Measurements from ENCODE around the gene CTDNEP1. TPM values are rescaled to one million over a fixed set of nuclear protein-coding genes. Genes with fewer than 3 reads are reported as not detected.

Gene CTDNEP1
- total RNA-seq, 1 donor from 2014 or later, result 141 TPM

DNA sequence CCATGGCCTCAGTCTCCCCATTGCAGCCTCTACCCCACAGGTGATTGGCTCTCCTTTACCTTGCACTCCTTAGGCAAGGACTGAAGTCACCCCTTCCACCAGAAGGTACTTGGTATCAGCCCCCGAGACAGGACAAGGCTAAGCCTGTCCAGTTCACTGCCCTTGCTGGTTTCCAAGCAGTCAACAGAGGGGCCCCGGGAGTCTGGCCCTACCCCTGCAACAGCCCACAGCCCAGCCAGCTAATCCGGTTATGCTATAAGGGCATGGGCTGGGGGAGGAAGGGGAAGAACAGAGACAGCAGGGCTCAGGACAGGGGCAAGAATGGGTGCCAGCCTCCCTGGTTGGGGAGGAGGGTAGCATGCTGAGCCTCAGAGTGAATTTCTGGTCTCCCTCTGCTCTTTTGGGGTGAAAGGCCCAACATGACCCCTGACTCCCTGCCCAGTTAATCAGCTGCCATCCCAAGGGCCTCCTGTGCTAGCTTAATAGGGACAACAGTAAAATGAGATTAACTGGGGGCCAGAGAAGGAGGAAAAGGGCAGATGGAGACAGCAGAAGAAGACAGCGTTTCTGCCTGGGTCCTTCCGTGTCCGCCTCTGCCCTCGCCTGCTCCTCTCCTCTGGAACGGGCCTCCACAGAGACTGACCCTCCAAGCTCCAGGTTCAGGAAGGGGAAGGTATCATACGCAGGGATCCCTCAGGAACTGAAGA lies 42.6 kb downstream of the CTDNEP1 start:
- DNase-seq, result no peak
- TF ChIP-seq, protein P1, sequence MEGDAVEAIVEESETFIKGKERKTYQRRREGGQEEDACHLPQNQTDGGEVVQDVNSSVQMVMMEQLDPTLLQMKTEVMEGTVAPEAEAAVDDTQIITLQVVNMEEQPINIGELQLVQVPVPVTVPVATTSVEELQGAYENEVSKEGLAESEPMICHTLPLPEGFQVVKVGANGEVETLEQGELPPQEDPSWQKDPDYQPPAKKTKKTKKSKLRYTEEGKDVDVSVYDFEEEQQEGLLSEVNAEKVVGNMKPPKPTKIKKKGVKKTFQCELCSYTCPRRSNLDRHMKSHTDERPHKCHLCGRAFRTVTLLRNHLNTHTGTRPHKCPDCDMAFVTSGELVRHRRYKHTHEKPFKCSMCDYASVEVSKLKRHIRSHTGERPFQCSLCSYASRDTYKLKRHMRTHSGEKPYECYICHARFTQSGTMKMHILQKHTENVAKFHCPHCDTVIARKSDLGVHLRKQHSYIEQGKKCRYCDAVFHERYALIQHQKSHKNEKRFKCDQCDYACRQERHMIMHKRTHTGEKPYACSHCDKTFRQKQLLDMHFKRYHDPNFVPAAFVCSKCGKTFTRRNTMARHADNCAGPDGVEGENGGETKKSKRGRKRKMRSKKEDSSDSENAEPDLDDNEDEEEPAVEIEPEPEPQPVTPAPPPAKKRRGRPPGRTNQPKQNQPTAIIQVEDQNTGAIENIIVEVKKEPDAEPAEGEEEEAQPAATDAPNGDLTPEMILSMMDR (IDR thresholded peaks at IDR 0.05), result no peak
- H3K4me3 ChIP-seq, result no peak overlapping the region

DNA sequence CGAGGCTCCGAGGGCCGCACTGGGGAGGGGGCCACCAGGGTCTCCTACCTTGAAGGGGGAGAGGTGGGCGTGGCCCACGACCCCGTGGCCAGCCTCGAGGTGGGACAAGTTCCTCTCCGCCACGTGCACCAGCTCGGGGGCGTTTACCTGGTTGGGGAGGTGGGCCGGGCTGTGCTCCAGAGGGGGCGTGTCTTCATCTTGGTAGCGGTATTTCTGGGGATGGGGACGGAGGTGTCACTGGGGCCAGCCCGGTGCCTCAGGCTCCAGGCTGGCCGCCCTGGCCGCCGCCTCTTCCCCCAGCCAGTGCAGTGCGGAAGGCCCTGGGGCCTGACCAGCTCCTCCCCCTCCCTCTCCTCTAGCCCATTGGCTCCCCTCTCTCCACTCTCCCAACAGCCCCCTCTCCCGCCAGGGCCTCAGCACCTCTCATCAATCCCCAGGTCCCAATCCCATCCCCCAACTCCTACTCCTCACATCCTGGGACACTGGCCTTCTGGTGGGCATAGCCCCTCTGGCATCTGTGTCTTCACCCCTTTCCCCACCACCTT lies 43.4 kb downstream of the CTDNEP1 start:
- intact Hi-C loops (cut with DNase I), result no loop called here
- no peak for DNase-seq
- no peaks in the 10 kb centered on the region for H3K9me3 ChIP-seq
- H3K4me3 ChIP-seq, result no peak overlapping the region
- H3K36me3 ChIP-seq, result peaks cover under 1% of the 10 kb centered on the region
- no peak for ATAC-seq
- peaks cover 8% of the 10 kb centered on the region for H3K4me1 ChIP-seq
- H3K27me3 ChIP-seq, result no peaks in the 10 kb centered on the region
- TF ChIP-seq, protein P1 (IDR thresholded peaks at IDR 0.05), result no peak
- H3K27ac ChIP-seq, result no peak overlapping the region

More for the DNA sequence above, 42.6 kb downstream of the CTDNEP1 start:
- Histone ChIP-seq H3K9me3 (no peaks in the 10 kb centered on the region), H3K27me3 (no peaks in the 10 kb centered on the region), H3K36me3 (no peaks in the 10 kb centered on the region), H3K4me1 (peaks cover 8% of the 10 kb centered on the region), H3K27ac (no peak overlapping the region)
- intact Hi-C loops (cut with DNase I), result no loop called here
- no peak for ATAC-seq

DNA sequence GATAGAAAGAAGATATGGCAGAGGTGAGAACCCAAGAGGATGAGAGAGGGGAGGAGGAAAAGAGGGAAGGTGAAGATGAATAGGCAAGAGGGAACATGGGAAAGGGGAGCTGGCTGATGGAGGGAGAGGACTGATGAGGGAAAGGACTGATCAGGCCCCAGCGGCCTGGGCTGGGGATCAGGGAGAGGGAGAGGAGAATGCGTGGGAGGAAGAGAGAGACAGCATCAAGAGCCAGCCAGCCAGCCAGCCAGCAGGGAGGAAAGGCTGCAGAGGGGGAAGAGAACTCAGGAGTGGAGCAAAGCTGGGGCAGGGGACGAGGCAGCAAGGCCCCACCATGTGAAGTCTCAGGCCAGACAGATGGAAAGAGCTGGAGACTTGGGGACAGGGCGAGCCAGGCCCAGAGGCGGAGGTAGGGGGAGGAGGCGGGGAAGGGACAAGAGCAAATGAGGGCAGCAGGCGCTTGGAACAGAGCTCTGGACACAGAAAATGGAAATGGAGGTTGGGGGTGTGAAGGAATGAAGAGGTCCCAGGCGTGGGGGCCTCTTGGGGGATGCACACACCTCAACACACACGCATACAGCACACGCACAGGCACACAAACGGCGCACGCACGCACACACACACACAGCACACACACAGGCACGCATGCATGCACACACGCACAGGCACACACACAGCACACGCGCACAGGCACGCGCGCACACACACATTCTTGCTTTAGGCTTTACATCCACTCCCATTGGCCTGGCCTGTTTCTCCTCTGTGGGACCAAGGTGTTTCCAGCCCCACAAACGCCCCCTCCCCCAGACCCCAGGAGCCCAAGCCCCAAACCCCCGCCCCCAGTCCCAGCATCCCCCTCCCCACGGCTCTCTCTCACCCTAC lies 44.2 kb downstream of the CTDNEP1 start:
- peaks cover 8% of the 10 kb centered on the region for H3K4me1 ChIP-seq
- peaks cover 8% of the 10 kb centered on the region for H3K36me3 ChIP-seq
- no peaks in the 10 kb centered on the region for H3K27me3 ChIP-seq
- no peak overlapping the region for H3K27ac ChIP-seq
- DNase-seq (no peak), ATAC-seq (no peak)
- TF ChIP-seq, protein P1 (IDR thresholded peaks at IDR 0.05), result no peak
- H3K9me3 ChIP-seq, result no peaks in the 10 kb centered on the region
- H3K4me3 ChIP-seq, result no peak overlapping the region
- intact Hi-C loops (cut with DNase I), result no loop called here

DNA sequence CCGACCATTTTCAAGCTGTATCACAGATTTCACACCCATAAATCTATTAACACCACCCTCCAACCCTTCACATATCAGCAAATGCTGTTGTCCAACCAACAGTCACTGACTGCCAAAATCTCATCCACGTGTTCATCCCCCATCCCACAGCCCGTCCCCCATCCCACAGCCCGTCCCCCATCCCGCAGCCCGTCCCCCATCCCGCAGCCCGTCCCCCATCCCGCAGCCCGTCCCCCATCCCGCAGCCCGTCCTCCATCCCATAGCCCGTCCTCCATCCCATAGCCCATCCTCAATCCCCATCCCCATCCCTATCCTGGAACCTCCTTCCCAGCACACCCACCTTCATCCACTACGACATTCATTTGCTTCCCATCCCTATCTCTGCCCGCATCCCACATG lies 46.0 kb downstream of the CTDNEP1 start:
- Histone ChIP-seq H3K36me3 (peaks cover 13% of the 10 kb centered on the region), H3K27ac (peak overlapping the region; percentile 3), H3K27me3 (no peaks in the 10 kb centered on the region), H3K4me3 (peak overlapping the region; percentile 55), H3K9me3 (no peaks in the 10 kb centered on the region), H3K4me1 (peaks cover 8% of the 10 kb centered on the region)
- intact Hi-C loops (cut with DNase I), result no loop called here
- ATAC-seq, result no peak
- TF ChIP-seq, protein P1 (IDR thresholded peaks at IDR 0.05), result no peak
- no peak for DNase-seq

DNA sequence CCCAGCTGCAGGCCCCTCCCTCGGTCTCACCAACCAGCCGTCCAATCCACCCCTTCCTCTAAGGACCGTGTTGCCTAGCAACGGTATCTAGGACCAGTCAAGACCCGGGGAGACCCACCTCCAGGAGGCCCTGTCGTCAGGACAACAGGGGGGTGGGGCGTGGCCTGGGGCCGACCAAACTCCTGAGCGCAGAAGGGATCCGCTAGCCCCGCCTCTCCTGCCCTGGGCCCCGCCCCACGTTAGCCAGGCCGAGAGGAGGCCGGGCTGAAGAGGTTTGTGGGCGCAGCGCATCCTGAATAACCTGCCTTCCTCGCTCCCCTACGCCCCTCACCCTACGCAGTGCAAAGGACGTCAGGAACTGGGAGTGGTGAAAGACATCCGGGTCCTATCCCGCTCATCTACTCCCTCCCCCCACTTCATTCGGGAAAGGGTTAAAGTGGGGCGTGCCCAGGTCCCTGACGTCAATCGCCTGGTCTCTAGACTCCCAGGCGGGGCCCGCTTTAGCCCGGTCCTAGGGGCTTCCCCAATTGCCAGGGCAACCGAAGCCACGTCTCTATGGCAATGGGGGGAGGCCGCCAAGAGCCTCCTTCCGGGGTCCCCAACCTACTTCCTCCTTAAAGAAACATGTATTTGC lies 46.6 kb downstream of the CTDNEP1 start:
- intact Hi-C loops (cut with DNase I), result no loop called here
- DNase-seq, result peak; percentile 92
- Histone ChIP-seq H3K9me3 (no peaks in the 10 kb centered on the region), H3K27me3 (no peaks in the 10 kb centered on the region), H3K4me1 (peaks cover 8% of the 10 kb centered on the region), H3K36me3 (peaks cover 13% of the 10 kb centered on the region), H3K4me3 (peak overlapping the region; percentile 55), H3K27ac (peak overlapping the region; percentile 3)
- peak; percentile 89 for ATAC-seq
- TF ChIP-seq, protein P1 (IDR thresholded peaks at IDR 0.05), result no peak
